HCT116 (cell line): ENCODE measurements around the gene MUSTN1. TPM values are rescaled to one million over a fixed set of nuclear protein-coding genes. Genes with fewer than 3 reads are reported as not detected.

Source experiments
- ATAC-seq: fragments of 200-7000 bp; cut with Tn5 transposase; 2 replicates; pipeline ENCODE4 v1.9.1; 2020; ENCODE audit warnings: mild to moderate bottlenecking, moderate library complexity
- BruUV-seq: library from RNA; stranded (reverse); fragments of 400-500 nt; replicated peaks from 2 replicates; lab custom pipeline; 2021; lab: Mats Ljungman, UMichigan
- CTCF ChIA-PET: fragments of 300-600 bp; sonication (Branson Sonifier 250); formaldehyde crosslinking; loops from one replicate; lab custom pipeline; 2021; ENCODE audit warnings: antibody characterized with exemption; lab: Charles Lee
- POLR2A ChIA-PET: fragments of 300-600, 350-600 bp; sonication (Branson Sonifier 250); formaldehyde crosslinking; loops from one replicate; lab custom pipeline; 2021; ENCODE audit warnings: antibody characterized with exemption; lab: Charles Lee
- RAD21 ChIA-PET, 2 experiments: fragments of 300-600 bp; sonication (Branson Sonifier 250); formaldehyde crosslinking; loops; one replicate each; lab custom pipeline; 2023; ENCODE audit warnings: low total read pairs in 2 of 2; ENCODE audit not compliant: uncharacterized antibody in 2 of 2, unreplicated experiment in 2 of 2, low non-redundant PET in 1 of 2; lab: Charles Lee
- DNase-seq: peaks from one replicate; pipeline ENCODE4 v3.0.0-alpha.2; 2010; ENCODE audit warnings: low read depth, low spot score
- H2AFZ ChIP-seq: fragments of 200-600 bp; shearing (Covaris generic), sonication (generic); 2 replicates; pipeline ENCODE4 v1.6.1; 2017; ENCODE audit warnings: low read depth, mixed run types, mixed read lengths, antibody characterized with exemption, low read length; ENCODE audit not compliant: poor library complexity, severe bottlenecking
- H3K27ac ChIP-seq: 2 replicates; pipeline ENCODE4 v1.5.1; 2012; ENCODE audit warnings: low read depth, low read length
- H3K27me3 ChIP-seq: fragments of 200-600 bp; sonication (generic); 2 replicates; pipeline ENCODE4 v1.6.1; 2016; ENCODE audit warnings: mixed run types, low read length, mixed read lengths; ENCODE audit not compliant: insufficient read depth
- H3K36me3 ChIP-seq, 2 experiments: fragments of 200-500 bp in 1 of 2; fragments of 200-600 bp in 1 of 2; sonication (Bioruptor generic) in 1 of 2; sonication (generic) in 1 of 2; 2 replicates each; pipeline versions ENCODE4 v1.5.1 to v1.6.1; 2014 to 2016; ENCODE audit warnings: low read length in 2 of 2, inconsistent platforms in 1 of 2, mixed read lengths in 1 of 2, mixed run types in 1 of 2; ENCODE audit not compliant: insufficient read depth in 2 of 2, control insufficient read depth in 1 of 2
- H3K4me1 ChIP-seq, 2 experiments: fragments of 200-600 bp in 1 of 2; sonication (generic) in 1 of 2; 2 replicates each; pipeline versions ENCODE4 v1.5.1 to v1.6.1; 2012 to 2017; ENCODE audit warnings: low read length in 2 of 2, inconsistent platforms in 1 of 2, mild to moderate bottlenecking in 1 of 2, mixed read lengths in 1 of 2, mixed run types in 1 of 2, moderate library complexity in 1 of 2; ENCODE audit not compliant: insufficient read depth in 2 of 2, control insufficient read depth in 1 of 2
- H3K4me2 ChIP-seq: fragments of 200-600 bp; sonication (generic); 2 replicates; pipeline ENCODE4 v1.6.1; 2017; ENCODE audit warnings: mixed run types, low read length, mixed read lengths
- H3K4me3 ChIP-seq, 2 experiments: fragments of 200-600 bp in 1 of 2; sonication (generic) in 1 of 2; replicated peaks in 1 of 2; 2 replicates each; pipeline ENCODE4 v1.5.1; 2011 to 2016; ENCODE audit warnings: low read length in 2 of 2, control low read depth in 1 of 2, low read depth in 1 of 2, mild to moderate bottlenecking in 1 of 2, mixed read lengths in 1 of 2, mixed run types in 1 of 2
- H3K79me2 ChIP-seq: fragments of 200-600 bp; sonication (generic); 2 replicates; pipeline ENCODE4 v1.6.1; 2017; ENCODE audit warnings: mild to moderate bottlenecking, mixed run types, low read length, moderate library complexity, mixed read lengths; ENCODE audit not compliant: insufficient read depth
- H3K9ac ChIP-seq: fragments of 200-600 bp; sonication (generic); 2 replicates; pipeline ENCODE4 v1.6.1; 2016; ENCODE audit warnings: low read length, mixed read lengths
- H3K9me2 ChIP-seq: fragments of 200-600 bp; sonication (generic), shearing (Covaris generic); 2 replicates; pipeline ENCODE4 v1.6.1; 2017; ENCODE audit warnings: mixed run types, mild to moderate bottlenecking, moderate library complexity; ENCODE audit not compliant: insufficient read depth
- H3K9me3 ChIP-seq, 2 experiments: fragments of 200-500 bp in 1 of 2; fragments of 200-600 bp in 1 of 2; sonication (Bioruptor generic) in 1 of 2; sonication (generic) in 1 of 2; 2 replicates each; pipeline ENCODE4 v1.6.1; 2014 to 2017; ENCODE audit warnings: low read length in 2 of 2, mixed read lengths in 2 of 2, inconsistent platforms in 1 of 2, low read depth in 1 of 2, mild to moderate bottlenecking in 1 of 2, mixed run types in 1 of 2, moderate library complexity in 1 of 2; ENCODE audit not compliant: control insufficient read depth in 1 of 2, insufficient read depth in 1 of 2
- H4K20me1 ChIP-seq: fragments of 200-600 bp; sonication (generic), shearing (Covaris generic); 2 replicates; pipeline ENCODE4 v1.6.1; 2017; ENCODE audit warnings: mixed run types, mild to moderate bottlenecking, moderate library complexity; ENCODE audit not compliant: insufficient read depth
- CBX3 ChIP-seq: IDR thresholded peaks from 2 replicates; pipeline ENCODE4 v1.6.1; 2012; ENCODE audit warnings: low read depth
- CEBPB ChIP-seq: IDR thresholded peaks from 2 replicates; pipeline ENCODE4 v1.6.1; 2012; ENCODE audit warnings: low read depth
- ELF1 ChIP-seq: IDR thresholded peaks from 2 replicates; pipeline ENCODE4 v1.6.1; 2012; ENCODE audit warnings: low read depth, borderline replicate concordance
- EZH2 ChIP-seq: fragments of 200-600 bp; sonication (generic); IDR thresholded peaks from 2 replicates; pipeline ENCODE4 v1.6.1; 2017; ENCODE audit warnings: antibody characterized with exemption, mixed run types
- EZH2phosphoT487 ChIP-seq: fragments of 200-600 bp; IDR thresholded peaks from 2 replicates; pipeline ENCODE4 v1.6.1; 2018; ENCODE audit warnings: antibody characterized with exemption, borderline replicate concordance
- RAD21 ChIP-seq: IDR thresholded peaks from 2 replicates; pipeline ENCODE4 v1.6.1; 2012; ENCODE audit warnings: low read depth, mild to moderate bottlenecking
- SP1 ChIP-seq: IDR thresholded peaks from 2 replicates; pipeline ENCODE4 v1.6.1; 2012; ENCODE audit warnings: low read depth
- SRF ChIP-seq: IDR thresholded peaks from 2 replicates; pipeline ENCODE4 v1.6.1; 2012; ENCODE audit warnings: low read depth
- TCF7L2 ChIP-seq: IDR thresholded peaks from 2 replicates; pipeline ENCODE4 v1.7.0; 2011; ENCODE audit warnings: borderline replicate concordance, inconsistent platforms; ENCODE audit not compliant: insufficient read depth, insufficient read length; ENCODE audit errors: extremely low read depth
- YY1 ChIP-seq: IDR thresholded peaks from 2 replicates; pipeline ENCODE4 v1.6.1; 2011; ENCODE audit warnings: low read length, low read depth, moderate library complexity, mild to moderate bottlenecking; ENCODE audit not compliant: insufficient replicate concordance; ENCODE audit errors: extremely low read depth
- ZFX ChIP-seq: fragments of 450-650 bp; IDR thresholded peaks from 2 replicates; pipeline ENCODE4 v1.6.1; 2017
- ZNF274 ChIP-seq: fragments of 200-500 bp; sonication (Bioruptor generic); IDR thresholded peaks from 2 replicates; pipeline ENCODE4 v1.6.1; 2014; ENCODE audit warnings: mild to moderate bottlenecking, low read depth, low read length, inconsistent platforms
- intact Hi-C: fragments of 100-400 bp; cut with micrococcal nuclease; formaldehyde crosslinking; loops from 2 replicates; pipeline ENCODE4 v1.10.0; 2022
- total RNA-seq: library from RNA; stranded (reverse); gene quantifications from one replicate; pipeline ENCODE4 v1.2.1, GENCODE V29; 2021; ENCODE audit not compliant: unreplicated experiment
- TF ChIP-seq, protein P1 (sequence below): IDR thresholded peaks from 2 replicates; pipeline ENCODE4 v1.6.1; 2011; ENCODE audit warnings: mild to moderate bottlenecking, low read length, moderate library complexity; ENCODE audit not compliant: insufficient replicate concordance; ENCODE audit errors: extremely low read depth
- TF ChIP-seq, protein P2 (sequence below): IDR thresholded peaks from 2 replicates; pipeline ENCODE4 v1.6.1; 2012

MUSTN1 gene
- total RNA-seq, 1 experiment from 2014 or later, result 0.44 TPM

DNA sequence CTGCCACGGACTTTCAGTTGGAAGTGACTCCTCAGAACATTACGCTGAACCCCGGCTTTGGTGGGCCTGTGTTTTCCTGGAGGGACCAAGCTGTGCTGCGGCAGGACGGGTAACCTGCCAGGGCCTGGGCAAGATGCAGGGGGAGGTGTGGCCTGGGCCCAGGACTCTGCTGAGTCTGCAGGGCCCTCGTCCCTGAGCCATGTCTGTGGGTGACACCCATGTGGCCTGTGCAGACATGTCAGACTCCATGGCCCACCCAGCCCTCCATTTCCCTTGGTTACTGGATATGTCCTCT lies 45.1 kb downstream of the MUSTN1 start:
- H2AFZ ChIP-seq, result no peak overlapping the region
- H3K27ac ChIP-seq, result no peak overlapping the region
- CTCF ChIA-PET, result interaction anchor here (1.7 kb wide), 1 partner anchor 9 kb away, joined by 4 read pairs; no protein-coding TSS in a partner anchor
- no peak for DNase-seq
- no peak overlapping the region for H3K9ac ChIP-seq
- TF ChIP-seq SRF (no peak), ZNF274 (no peak), CBX3 (no peak), SP1 (no peak), RAD21 (no peak), CEBPB (no peak), YY1 (no peak), ZFX (no peak), EZH2 (no peak), ELF1 (no peak), TCF7L2 (no peak), EZH2phosphoT487 (no peak)
- TF ChIP-seq, protein P1, sequence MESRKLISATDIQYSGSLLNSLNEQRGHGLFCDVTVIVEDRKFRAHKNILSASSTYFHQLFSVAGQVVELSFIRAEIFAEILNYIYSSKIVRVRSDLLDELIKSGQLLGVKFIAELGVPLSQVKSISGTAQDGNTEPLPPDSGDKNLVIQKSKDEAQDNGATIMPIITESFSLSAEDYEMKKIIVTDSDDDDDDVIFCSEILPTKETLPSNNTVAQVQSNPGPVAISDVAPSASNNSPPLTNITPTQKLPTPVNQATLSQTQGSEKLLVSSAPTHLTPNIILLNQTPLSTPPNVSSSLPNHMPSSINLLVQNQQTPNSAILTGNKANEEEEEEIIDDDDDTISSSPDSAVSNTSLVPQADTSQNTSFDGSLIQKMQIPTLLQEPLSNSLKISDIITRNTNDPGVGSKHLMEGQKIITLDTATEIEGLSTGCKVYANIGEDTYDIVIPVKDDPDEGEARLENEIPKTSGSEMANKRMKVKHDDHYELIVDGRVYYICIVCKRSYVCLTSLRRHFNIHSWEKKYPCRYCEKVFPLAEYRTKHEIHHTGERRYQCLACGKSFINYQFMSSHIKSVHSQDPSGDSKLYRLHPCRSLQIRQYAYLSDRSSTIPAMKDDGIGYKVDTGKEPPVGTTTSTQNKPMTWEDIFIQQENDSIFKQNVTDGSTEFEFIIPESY, result no peak
- TF ChIP-seq, protein P2, sequence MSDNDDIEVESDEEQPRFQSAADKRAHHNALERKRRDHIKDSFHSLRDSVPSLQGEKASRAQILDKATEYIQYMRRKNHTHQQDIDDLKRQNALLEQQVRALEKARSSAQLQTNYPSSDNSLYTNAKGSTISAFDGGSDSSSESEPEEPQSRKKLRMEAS, result no peak
- RAD21 ChIA-PET, result no interaction called here
- no peak overlapping the region for H3K4me2 ChIP-seq
- intact Hi-C loops, result no loop called here
- H3K9me2 ChIP-seq, result no peaks in the 10 kb centered on the region
- H3K9me3 ChIP-seq, result no peaks in the 10 kb centered on the region
- POLR2A ChIA-PET, result no interaction called here
- H3K36me3 ChIP-seq, result no peaks in the 10 kb centered on the region
- no TSS peak for BruUV-seq
- no peaks in the 10 kb centered on the region for H3K27me3 ChIP-seq
- no peaks in the 10 kb centered on the region for H4K20me1 ChIP-seq
- ATAC-seq, result no peak
- no peak overlapping the region for H3K4me3 ChIP-seq
- no peaks in the 10 kb centered on the region for H3K4me1 ChIP-seq
- H3K79me2 ChIP-seq, result no peaks in the 10 kb centered on the region
